ENCODE data around the gene ATIC. TPM values are rescaled to one million over a fixed set of nuclear protein-coding genes. Genes with fewer than 3 reads are reported as not detected.

ATIC gene
- total RNA-seq, 1 experiment from 2014 or later: 173 TPM

- Histone ChIP-seq H2AFZ (ENCODE audit: low read depth, low read length, poor library complexity, severe bottlenecking) (no peak overlapping the region), H3K9me3 (ENCODE audit: control insufficient read depth in 1 of 2, insufficient read depth in 1 of 2, low read depth in 1 of 2, low read length in 2 of 2) (no peaks in the 10 kb centered on the region), H3K4me1 (ENCODE audit: control insufficient read depth in 1 of 2, insufficient read depth in 2 of 2, low read length in 2 of 2) (peaks cover 10 to 24% of the 10 kb centered on the region in 2 experiments; a peak in 3 of 4 replicates), H3K9ac (ENCODE audit: low read length) (no peak overlapping the region), H3K27me3 (ENCODE audit: insufficient read depth, low read length) (no peaks in the 10 kb centered on the region), H3K4me2 (ENCODE audit: low read length) (no peak overlapping the region), H3K9me2 (ENCODE audit: insufficient read depth) (no peaks in the 10 kb centered on the region), H3K4me3 (replicated peaks in 1 of 2; ENCODE audit: low read depth in 1 of 2, low read length in 2 of 2) (no peak overlapping the region), H3K36me3 (ENCODE audit: control insufficient read depth in 1 of 2, insufficient read depth in 2 of 2, low read length in 2 of 2) (peaks cover 24 to 34% of the 10 kb centered on the region in 2 experiments), H3K79me2 (ENCODE audit: insufficient read depth, low read length) (peaks cover 76% of the 10 kb centered on the region), H4K20me1 (ENCODE audit: insufficient read depth) (no peaks in the 10 kb centered on the region), H3K27ac (ENCODE audit: low read depth, low read length) (no peak overlapping the region)
- TF ChIP-seq JUND (IDR thresholded peaks at IDR 0.05) (no peak), ELF1 (IDR thresholded peaks at IDR 0.05; ENCODE audit: borderline replicate concordance, low read depth) (no peak), YY1 (IDR thresholded peaks at IDR 0.05; ENCODE audit: extremely low read depth, insufficient replicate concordance, low read depth, low read length) (no peak), POLR2A (IDR thresholded peaks at IDR 0.05; ENCODE audit: borderline replicate concordance, extremely low read depth, insufficient read depth, insufficient read length) (no peak), ATF3 (IDR thresholded peaks at IDR 0.05) (no peak), FOSL1 (IDR thresholded peaks at IDR 0.05; ENCODE audit: low read depth) (no peak), ZFX (IDR thresholded peaks at IDR 0.05) (no peak), RAD21 (IDR thresholded peaks at IDR 0.05; ENCODE audit: low read depth) (no peak), CEBPB (IDR thresholded peaks at IDR 0.05; ENCODE audit: low read depth) (no peak), SP1 (IDR thresholded peaks at IDR 0.05; ENCODE audit: low read depth) (no peak), CTCF (IDR thresholded peaks at IDR 0.05 in 2 of 3, conservative IDR thresholded peaks at IDR 0.05 in 1 of 3; ENCODE audit: borderline replicate concordance in 1 of 3, insufficient read depth in 1 of 3, low read depth in 2 of 3, low read length in 2 of 3) (no peak), EZH2phosphoT487 (IDR thresholded peaks at IDR 0.05; ENCODE audit: borderline replicate concordance) (no peak), CBX3 (IDR thresholded peaks at IDR 0.05; ENCODE audit: low read depth) (no peak), EGR1 (IDR thresholded peaks at IDR 0.05; ENCODE audit: low read depth) (no peak), SRF (IDR thresholded peaks at IDR 0.05; ENCODE audit: low read depth) (no peak), POLR2AphosphoS5 (IDR thresholded peaks at IDR 0.05; ENCODE audit: low read depth, low read length) (no peak)
- ATAC-seq: no peak
- ChIA-PET RAD21 (ENCODE audit: low non-redundant PET in 1 of 2, low total read pairs in 2 of 2, uncharacterized antibody in 2 of 2, unreplicated experiment in 2 of 2) (no interaction called here), POLR2A (no interaction called here), CTCF (no interaction called here)
- BruUV-seq (replicated peaks): no TSS peak
- DNase-seq (ENCODE audit: low read depth, low spot score): no peak
- intact Hi-C loops (cut with micrococcal nuclease): no loop called here
Measured at GRCh38 chr2:215314896-215315295, 3.0 kb downstream of the ATIC start.

All from HCT116 (cell line).